ENCODE results near the gene PTPRQ.

GRCh38 chr12:80498059-80498728 is 54.2 kb downstream of the PTPRQ start:
- TF ChIP-seq GATA2 (IDR thresholded peaks at IDR 0.05; ENCODE audit: low read depth, low read length) (no peak), GATA3 (IDR thresholded peaks at IDR 0.05; ENCODE audit: low read depth, low read length) (no peak)

Data from SH-SY5Y (cell line).